HFFc6 (cell line): ENCODE measurements around the gene PGM2L1. TPM values are rescaled to one million over a fixed set of nuclear protein-coding genes. Genes with fewer than 3 reads are reported as not detected.

Experiments
- DNase-seq: peaks from one replicate; pipeline ENCODE4 v3.0.0-alpha.2; 2018
- H3K27ac Mint-ChIP-seq: 2 replicates; pipeline ENCODE4 v1.8.0; 2020; ENCODE audit warnings: mild to moderate bottlenecking, mixed read lengths
- H3K27me3 Mint-ChIP-seq: 2 replicates; pipeline ENCODE4 v1.8.0; 2021; ENCODE audit warnings: mild to moderate bottlenecking, moderate library complexity, mixed read lengths; ENCODE audit not compliant: insufficient read depth
- H3K36me3 Mint-ChIP-seq: 2 replicates; pipeline ENCODE4 v1.8.0; 2021; ENCODE audit warnings: low read depth, mixed read lengths
- H3K4me1 Mint-ChIP-seq: 2 replicates; pipeline ENCODE4 v1.8.0; 2020; ENCODE audit warnings: low read depth, mixed read lengths
- H3K4me3 Mint-ChIP-seq: 2 replicates; pipeline ENCODE4 v1.8.0; 2020; ENCODE audit warnings: mild to moderate bottlenecking, moderate library complexity, mixed read lengths
- H3K9me3 Mint-ChIP-seq: 2 replicates; pipeline ENCODE4 v1.8.0; 2020; ENCODE audit warnings: mild to moderate bottlenecking, mixed read lengths
- CTCF ChIP-seq: fragments of 200-600 bp; sonication (generic); IDR thresholded peaks from 2 replicates; pipeline ENCODE4 v1.5.0; 2021; ENCODE audit warnings: antibody characterized with exemption, mild to moderate bottlenecking
- total RNA-seq, 6 experiments: library from RNA; stranded (reverse); fragmentation: NEBNext Ultra II Directional; extraction: Animal tissue kit (Norgen Biotek cat#: 25700); gene quantifications; 2 replicates in 1 of 6; 3 replicates in 5 of 6; pipeline ENCODE4 v1.2.3, GENCODE V29; 2021

PGM2L1 gene
- total RNA-seq, 6 experiments from 2014 or later, result 1.2 to 3.2 (median 1.6) TPM

- no peak overlapping the region for H3K4me3 Mint-ChIP-seq
- TF ChIP-seq CTCF, result no peak
These were observed 109.3 kb downstream of the PGM2L1 start for GRCh38 chr11:74288911-74289310.

GRCh38 chr11:74288161-74288560, 110.1 kb downstream of the PGM2L1 start:
- Mint-ChIP-seq H3K4me1 (peaks cover 12% of the 10 kb centered on the region), H3K27ac (peak overlapping the region; percentile 91), H3K9me3 (no peaks in the 10 kb centered on the region), H3K27me3 (no peaks in the 10 kb centered on the region; the same call in none of the 2 replicates), H3K4me3 (peak overlapping the region; percentile 55), H3K36me3 (no peaks in the 10 kb centered on the region)
- DNase-seq, result peak; percentile 83
- no peak for TF ChIP-seq CTCF

More at GRCh38 chr11:74288911-74289310, 109.3 kb downstream of the PGM2L1 start:
- Mint-ChIP-seq H3K36me3 (peaks cover under 1% of the 10 kb centered on the region; the same call in 1 of the 2 replicates), H3K27me3 (no peaks in the 10 kb centered on the region; the same call in none of the 2 replicates), H3K4me1 (peaks cover 12% of the 10 kb centered on the region), H3K27ac (peak overlapping the region; percentile 91; the same call in 1 of the 2 replicates), H3K9me3 (peaks cover 2% of the 10 kb centered on the region; the same call in 1 of the 2 replicates)
- no peak for DNase-seq

GRCh38 chr11:74284466-74284865, 113.8 kb downstream of the PGM2L1 start:
- Mint-ChIP-seq H3K4me1 (peaks cover 15% of the 10 kb centered on the region), H3K4me3 (no peak overlapping the region), H3K36me3 (no peaks in the 10 kb centered on the region), H3K27me3 (no peaks in the 10 kb centered on the region; the same call in none of the 2 replicates), H3K27ac (no peak overlapping the region), H3K9me3 (no peaks in the 10 kb centered on the region)
- TF ChIP-seq CTCF, result no peak
- DNase-seq, result peak; percentile 11

- H3K27ac Mint-ChIP-seq, result no peak overlapping the region
- no peak overlapping the region for H3K4me3 Mint-ChIP-seq
- no peak for DNase-seq
- no peak for TF ChIP-seq CTCF
- H3K27me3 Mint-ChIP-seq, result no peaks in the 10 kb centered on the region; the same call in none of the 2 replicates
- no peaks in the 10 kb centered on the region for H3K36me3 Mint-ChIP-seq
- H3K4me1 Mint-ChIP-seq, result peaks cover 23% of the 10 kb centered on the region
- H3K9me3 Mint-ChIP-seq, result no peaks in the 10 kb centered on the region
These were observed 114.6 kb downstream of the PGM2L1 start for GRCh38 chr11:74283580-74284180.

- peaks cover 23% of the 10 kb centered on the region for H3K4me1 Mint-ChIP-seq
- no peak for TF ChIP-seq CTCF
- H3K36me3 Mint-ChIP-seq, result no peaks in the 10 kb centered on the region
- no peak overlapping the region for H3K4me3 Mint-ChIP-seq
- H3K27ac Mint-ChIP-seq, result no peak overlapping the region
- H3K27me3 Mint-ChIP-seq, result no peaks in the 10 kb centered on the region; the same call in none of the 2 replicates
- no peak for DNase-seq
- no peaks in the 10 kb centered on the region for H3K9me3 Mint-ChIP-seq
These were observed 115.3 kb downstream of the PGM2L1 start for GRCh38 chr11:74282914-74283371.
